RWPE2 (cell line): ENCODE measurements around the gene FZR1.

Experiments
- ATAC-seq: fragments of 200-7000 bp; cut with Tn5 transposase; 3 replicates; pipeline ENCODE4 v1.9.1; 2021; ENCODE audit warnings: low read depth
- DNase-seq: peaks from one replicate; pipeline ENCODE4 v3.0.0-alpha.2; 2020; ENCODE audit warnings: low spot score
- H3K27ac ChIP-seq: fragments of 450-650 bp; 2 replicates; pipeline ENCODE4 v1.5.1; 2017; ENCODE audit warnings: mild to moderate bottlenecking; ENCODE audit not compliant: poor library complexity, severe bottlenecking
- H3K27me3 ChIP-seq: fragments of 250-450 bp; sonication (Bioruptor Pico); 2 replicates; pipeline ENCODE4 v1.5.1; 2021; ENCODE audit warnings: mild to moderate bottlenecking, moderate library complexity; ENCODE audit not compliant: insufficient read depth, poor library complexity, severe bottlenecking
- H3K36me3 ChIP-seq: fragments of 250-450 bp; sonication (Bioruptor Pico); 2 replicates; pipeline ENCODE4 v1.5.1; 2020; ENCODE audit warnings: low read depth, mild to moderate bottlenecking, moderate library complexity
- H3K4me1 ChIP-seq: fragments of 250-450 bp; sonication (Bioruptor Pico); 2 replicates; pipeline ENCODE4 v1.5.1; 2021; ENCODE audit warnings: mild to moderate bottlenecking, moderate library complexity; ENCODE audit not compliant: insufficient read depth, poor library complexity, severe bottlenecking
- H3K4me3 ChIP-seq: fragments of 250-450 bp; sonication (Bioruptor Pico); 2 replicates; pipeline ENCODE4 v1.5.1; 2021; ENCODE audit warnings: mild to moderate bottlenecking, moderate library complexity; ENCODE audit not compliant: severe bottlenecking
- H3K9me3 ChIP-seq: fragments of 250-450 bp; sonication (Bioruptor Pico); 2 replicates; pipeline ENCODE4 v1.5.1; 2021; ENCODE audit warnings: mild to moderate bottlenecking, moderate library complexity; ENCODE audit not compliant: severe bottlenecking
- TF ChIP-seq, protein P1 (sequence below): fragments of 450-650 bp; IDR thresholded peaks from one replicate; pipeline ENCODE4 v1.5.1; 2017; ENCODE audit warnings: mild to moderate bottlenecking, moderate library complexity; ENCODE audit not compliant: poor library complexity, severe bottlenecking

FZR1 gene

DNA sequence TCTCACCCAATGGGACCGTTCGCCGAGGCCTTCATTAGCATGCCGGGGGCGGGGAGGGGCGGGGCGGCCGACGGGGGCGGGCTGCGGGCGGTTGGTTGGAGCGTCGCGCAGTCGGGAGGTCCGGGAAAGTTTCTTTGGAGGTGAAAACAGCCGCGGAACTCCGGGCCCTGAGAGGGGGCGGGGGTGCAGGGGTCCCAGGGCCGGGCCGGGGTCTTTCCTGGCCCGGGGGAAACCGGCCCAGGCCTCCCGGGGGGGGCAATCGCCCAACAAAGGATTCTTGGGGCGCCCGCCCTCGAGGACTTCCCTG is 66.7 kb downstream of the FZR1 start, which contains the start of gene HMG20B:
HMG20B (plus strand) TSS at position 90 of the 307 bp plus-strand sequence. CDS start 366 bp downstream, outside the sequence.
- DNase-seq, result no peak
- TF ChIP-seq, protein P1, sequence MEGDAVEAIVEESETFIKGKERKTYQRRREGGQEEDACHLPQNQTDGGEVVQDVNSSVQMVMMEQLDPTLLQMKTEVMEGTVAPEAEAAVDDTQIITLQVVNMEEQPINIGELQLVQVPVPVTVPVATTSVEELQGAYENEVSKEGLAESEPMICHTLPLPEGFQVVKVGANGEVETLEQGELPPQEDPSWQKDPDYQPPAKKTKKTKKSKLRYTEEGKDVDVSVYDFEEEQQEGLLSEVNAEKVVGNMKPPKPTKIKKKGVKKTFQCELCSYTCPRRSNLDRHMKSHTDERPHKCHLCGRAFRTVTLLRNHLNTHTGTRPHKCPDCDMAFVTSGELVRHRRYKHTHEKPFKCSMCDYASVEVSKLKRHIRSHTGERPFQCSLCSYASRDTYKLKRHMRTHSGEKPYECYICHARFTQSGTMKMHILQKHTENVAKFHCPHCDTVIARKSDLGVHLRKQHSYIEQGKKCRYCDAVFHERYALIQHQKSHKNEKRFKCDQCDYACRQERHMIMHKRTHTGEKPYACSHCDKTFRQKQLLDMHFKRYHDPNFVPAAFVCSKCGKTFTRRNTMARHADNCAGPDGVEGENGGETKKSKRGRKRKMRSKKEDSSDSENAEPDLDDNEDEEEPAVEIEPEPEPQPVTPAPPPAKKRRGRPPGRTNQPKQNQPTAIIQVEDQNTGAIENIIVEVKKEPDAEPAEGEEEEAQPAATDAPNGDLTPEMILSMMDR, result no peak
- ATAC-seq, result no peak
- H3K36me3 ChIP-seq, result peaks cover 15% of the 10 kb centered on the region
- no peaks in the 10 kb centered on the region for H3K9me3 ChIP-seq
- H3K27ac ChIP-seq, result peak within 1 kb of the TSS; percentile 61
- no peaks in the 10 kb centered on the region for H3K27me3 ChIP-seq
- H3K4me1 ChIP-seq, result peaks cover 2% of the 10 kb centered on the region
- peak within 1 kb of the TSS; percentile 94 for H3K4me3 ChIP-seq

DNA sequence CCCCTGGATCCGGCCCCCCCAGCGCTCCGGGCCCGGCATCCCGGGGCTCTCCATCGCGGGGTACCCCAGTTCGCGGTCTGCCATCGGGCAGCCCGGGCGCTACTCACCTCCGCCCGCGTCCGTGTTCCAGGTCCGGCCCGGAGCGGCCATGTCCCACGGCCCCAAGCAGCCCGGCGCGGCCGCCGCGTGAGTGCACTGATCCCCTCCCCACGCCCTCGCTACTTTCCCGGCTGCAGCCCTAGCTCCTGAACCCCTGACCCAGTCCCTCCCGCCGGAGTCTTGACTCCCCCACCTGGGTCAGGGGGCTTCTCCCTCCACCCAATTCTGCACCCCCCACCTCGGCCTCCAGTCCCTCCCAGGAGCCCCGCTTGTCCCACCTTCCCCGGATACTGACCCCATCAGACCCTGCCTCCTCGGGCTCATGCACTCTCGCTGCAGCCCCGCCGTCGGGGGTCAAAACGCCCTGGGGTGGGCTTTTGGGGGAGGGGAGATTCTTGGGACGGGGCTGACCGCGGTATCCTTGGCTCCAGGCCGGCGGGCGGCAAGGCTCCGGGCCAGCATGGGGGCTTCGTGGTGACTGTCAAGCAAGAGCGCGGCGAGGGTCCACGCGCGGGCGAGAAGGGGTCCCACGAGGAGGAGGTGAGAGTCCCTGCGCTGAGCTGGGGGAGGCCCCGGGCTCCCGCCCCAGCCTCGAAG is 67.2 kb downstream of the FZR1 start:
- H3K27me3 ChIP-seq, result no peaks in the 10 kb centered on the region
- H3K4me3 ChIP-seq, result peak overlapping the region; percentile 94
- H3K4me1 ChIP-seq, result peaks cover 2% of the 10 kb centered on the region
- peak overlapping the region; percentile 61 for H3K27ac ChIP-seq
- TF ChIP-seq, protein P1, result no peak
- DNase-seq, result no peak
- H3K36me3 ChIP-seq, result peaks cover 15% of the 10 kb centered on the region
- ATAC-seq, result peak; percentile 7; the same call in 2 of the 3 replicates
- no peaks in the 10 kb centered on the region for H3K9me3 ChIP-seq

DNA sequence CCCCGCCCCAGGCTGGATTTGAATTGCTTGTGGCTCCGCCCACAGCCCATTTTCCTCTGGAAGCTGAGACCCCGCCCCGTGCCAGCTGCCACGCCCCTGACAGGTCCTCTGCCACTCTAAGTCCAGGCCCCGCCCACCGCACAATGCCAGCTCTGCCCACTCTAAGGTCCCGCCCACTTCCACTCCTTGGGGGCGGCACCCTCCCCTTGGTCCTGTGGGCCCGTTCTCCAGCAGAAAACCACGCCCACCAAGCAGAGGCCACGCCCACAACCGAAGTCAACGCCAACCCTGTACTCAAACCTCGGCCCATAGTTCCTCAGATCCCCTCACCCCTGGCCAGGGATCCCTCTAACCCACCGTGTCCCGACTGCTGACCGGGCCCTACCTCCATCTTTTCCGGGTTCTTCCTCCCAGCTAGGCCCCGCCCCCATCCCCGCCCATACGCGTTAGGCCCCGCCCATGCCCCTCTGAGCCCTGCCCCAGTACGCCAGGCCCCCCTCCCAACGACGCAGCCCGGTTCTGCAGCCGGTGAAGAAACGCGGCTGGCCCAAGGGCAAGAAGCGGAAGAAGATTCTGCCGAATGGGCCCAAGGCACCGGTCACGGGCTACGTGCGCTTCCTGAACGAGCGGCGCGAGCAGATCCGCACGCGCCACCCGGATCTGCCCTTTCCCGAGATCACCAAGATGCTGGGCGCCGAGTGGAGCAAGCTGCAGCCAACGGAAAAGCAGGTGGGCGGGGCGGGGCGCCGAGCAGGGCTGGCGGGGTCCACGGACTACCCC is 67.9 kb downstream of the FZR1 start:
- Histone ChIP-seq H3K27me3 (no peaks in the 10 kb centered on the region), H3K9me3 (no peaks in the 10 kb centered on the region), H3K4me1 (peaks cover 2% of the 10 kb centered on the region), H3K4me3 (peak overlapping the region; percentile 94), H3K27ac (peak overlapping the region; percentile 61), H3K36me3 (peaks cover 15% of the 10 kb centered on the region)
- DNase-seq (peak; percentile 99), ATAC-seq (peak; percentile 41)
- TF ChIP-seq, protein P1, result no peak

DNA sequence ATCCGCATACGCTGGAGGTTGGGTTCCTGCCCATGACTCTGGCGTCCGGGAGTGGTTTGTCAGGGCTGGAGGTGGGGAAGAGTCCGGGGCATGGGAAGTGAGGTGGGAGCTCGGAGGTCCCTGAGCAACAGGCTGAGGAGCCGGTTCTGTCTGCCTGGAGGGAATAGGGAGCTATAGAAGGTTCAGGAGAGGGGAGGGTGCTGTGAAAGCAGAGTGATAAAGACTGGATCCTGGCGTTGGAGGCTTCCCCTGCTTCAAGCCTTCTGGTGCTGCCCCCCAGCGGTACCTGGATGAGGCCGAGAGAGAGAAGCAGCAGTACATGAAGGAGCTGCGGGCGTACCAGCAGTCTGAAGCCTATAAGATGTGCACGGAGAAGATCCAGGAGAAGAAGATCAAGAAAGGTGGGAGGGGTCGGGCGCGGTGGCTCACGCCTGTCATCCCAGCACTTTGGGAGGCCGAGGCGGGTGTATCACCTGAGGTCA is 69.2 kb downstream of the FZR1 start:
- Histone ChIP-seq H3K4me1 (peaks cover 2% of the 10 kb centered on the region), H3K27ac (no peak overlapping the region), H3K27me3 (no peaks in the 10 kb centered on the region), H3K36me3 (peaks cover 15% of the 10 kb centered on the region), H3K9me3 (no peaks in the 10 kb centered on the region), H3K4me3 (no peak overlapping the region)
- DNase-seq, result no peak
- no peak for ATAC-seq
- TF ChIP-seq, protein P1, result peak; percentile 48
